Stimulated activated CD8-positive, alpha-beta memory T cell treated with anti-CD3 and anti-CD28 coated beads, Interleukin-2, amount 100 ng/mL, for 48 hours (primary cell): Measurements from ENCODE around the gene TERT.
"Not testable (repeated sequence)": the region's sequence is repeated elsewhere in the genome, so short reads cannot be mapped to it uniquely, and the experiment has no call there.

Experiments
- DNase-seq, 2 donors: peaks; one replicate each; pipeline ENCODE4 v3.0.0-alpha.2; 2020; ENCODE audit warnings: low read depth in 2 of 2

The TERT gene

DNA sequence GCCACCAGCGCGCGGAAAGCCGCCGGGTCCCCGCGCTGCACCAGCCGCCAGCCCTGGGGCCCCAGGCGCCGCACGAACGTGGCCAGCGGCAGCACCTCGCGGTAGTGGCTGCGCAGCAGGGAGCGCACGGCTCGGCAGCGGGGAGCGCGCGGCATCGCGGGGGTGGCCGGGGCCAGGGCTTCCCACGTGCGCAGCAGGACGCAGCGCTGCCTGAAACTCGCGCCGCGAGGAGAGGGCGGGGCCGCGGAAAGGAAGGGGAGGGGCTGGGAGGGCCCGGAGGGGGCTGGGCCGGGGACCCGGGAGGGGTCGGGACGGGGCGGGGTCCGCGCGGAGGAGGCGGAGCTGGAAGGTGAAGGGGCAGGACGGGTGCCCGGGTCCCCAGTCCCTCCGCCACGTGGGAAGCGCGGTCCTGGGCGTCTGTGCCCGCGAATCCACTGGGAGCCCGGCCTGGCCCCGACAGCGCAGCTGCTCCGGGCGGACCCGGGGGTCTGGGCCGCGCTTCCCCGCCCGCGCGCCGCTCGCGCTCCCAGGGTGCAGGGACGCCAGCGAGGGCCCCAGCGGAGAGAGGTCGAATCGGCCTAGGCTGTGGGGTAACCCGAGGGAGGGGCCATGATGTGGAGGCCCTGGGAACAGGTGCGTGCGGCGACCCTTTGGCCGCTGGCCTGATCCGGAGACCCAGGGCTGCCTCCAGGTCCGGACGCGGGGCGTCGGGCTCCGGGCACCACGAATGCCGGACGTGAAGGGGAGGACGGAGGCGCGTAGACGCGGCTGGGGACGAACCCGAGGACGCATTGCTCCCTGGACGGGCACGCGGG lies at the start of gene TERT:
TERT (minus strand) TSS at position 234 of the 815 bp plus-strand sequence; CDS start at position 155, 79 bp downstream.
- peak; percentile 60 to 74 for DNase-seq

DNA sequence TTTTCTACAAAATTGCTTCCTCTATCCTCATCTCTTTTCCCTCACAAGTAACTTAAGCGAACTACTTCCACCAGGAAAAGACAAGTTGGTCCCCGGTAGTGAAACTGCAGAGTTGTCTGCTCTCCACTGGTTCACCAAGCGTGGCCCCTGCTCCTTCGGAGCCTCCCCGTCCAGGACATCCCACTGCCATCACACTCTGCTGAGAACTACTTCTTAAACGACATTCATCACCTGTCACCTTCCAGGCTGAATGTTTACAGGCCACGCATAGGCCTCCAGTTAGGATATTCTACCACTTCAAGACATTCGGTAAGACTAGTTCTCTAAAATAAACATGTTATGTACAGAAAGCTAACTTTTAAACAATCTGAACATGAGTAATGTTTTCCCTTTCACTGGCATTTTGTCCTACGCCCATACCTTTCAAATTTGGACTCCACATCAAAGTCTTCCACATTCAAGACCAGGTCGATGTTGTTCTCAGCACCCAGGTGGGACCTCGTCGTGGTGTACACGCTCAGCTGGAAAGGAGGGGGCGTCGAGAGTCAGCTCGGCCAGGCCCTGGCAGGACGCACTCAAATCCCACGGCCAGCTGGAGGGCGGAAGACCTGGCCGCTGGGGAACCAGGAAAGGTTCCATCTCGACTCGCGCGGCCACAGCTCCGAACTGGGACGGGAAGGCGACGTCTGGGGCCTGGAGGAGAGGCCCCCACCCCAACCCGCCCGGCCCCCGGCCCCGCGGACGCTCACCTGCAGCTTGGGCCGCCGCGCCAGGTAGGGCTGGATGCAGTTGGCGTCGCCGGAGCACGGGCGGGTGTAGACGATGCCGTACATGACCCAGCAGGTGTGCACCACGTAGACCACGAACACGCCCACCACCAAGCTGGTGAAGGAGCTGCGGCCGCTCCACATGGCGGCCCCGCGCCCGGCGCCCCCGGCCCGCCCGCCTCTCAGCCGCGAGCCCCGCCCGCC lies 49.3 kb upstream of the TERT start:
- DNase-seq: peak in 1 of 2 donors; percentile 8

DNA sequence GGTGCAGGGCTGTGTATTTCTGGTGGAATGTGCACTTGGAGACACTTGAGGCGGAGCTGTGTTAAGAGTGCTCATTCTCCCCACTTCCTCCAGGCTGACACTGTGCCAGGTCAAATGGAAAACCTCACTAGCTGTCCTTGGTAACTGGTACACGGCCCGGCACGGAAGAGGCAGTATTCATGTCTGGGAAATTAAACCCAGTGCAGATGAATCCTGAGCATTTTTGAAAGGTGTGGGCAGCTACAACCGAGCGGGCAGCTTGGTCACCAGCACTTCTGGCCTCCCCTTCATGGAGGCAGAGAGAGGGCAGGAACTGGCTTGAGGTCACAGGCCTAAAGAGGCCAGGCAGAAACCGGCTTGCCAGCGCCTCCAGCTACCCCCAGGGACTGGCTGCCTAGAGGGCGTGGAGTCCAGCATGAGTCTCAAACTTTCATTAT lies 48.5 kb upstream of the TERT start:
- no peak for DNase-seq

DNA sequence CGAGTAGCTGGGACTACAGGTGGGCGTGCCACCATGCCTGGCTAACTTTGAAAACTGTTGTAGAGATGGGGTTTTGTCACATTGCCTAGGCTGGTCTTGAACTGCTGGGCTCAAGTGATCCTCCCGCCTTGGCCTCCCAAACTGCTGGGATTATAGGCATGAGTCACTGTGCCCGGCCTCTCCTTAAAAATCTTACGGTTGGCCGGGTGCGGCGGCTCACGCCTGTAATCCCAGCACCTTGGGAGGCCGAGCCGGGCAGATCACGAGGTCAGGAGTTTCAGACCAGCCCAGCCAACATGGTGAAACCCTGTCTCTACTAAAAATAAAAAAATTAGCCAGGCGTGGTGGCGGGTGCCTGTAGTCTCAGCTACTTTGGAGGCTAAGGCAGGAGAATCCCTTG lies 47.8 kb upstream of the TERT start:
- DNase-seq: not testable (repeated sequence)

DNA sequence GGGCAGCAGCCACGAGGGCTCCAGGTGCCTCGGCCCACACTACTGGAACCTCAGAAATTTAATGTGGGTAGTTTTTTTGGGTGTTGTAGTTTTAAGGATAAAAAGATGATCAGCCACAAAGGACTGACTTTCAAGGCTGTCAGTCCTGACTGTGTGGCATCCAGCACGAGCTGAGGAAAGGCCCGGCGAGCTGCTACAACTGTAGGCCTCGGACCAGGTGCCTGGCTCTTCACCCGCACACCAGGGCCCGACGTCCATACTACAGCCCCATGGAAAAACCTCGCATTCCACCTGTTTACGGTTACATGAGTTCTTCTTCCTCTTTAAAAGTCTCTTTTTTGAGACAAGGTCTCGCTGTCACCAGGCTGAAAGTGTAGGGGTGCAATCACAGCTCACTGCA lies 47.4 kb upstream of the TERT start:
- no peak for DNase-seq

DNA sequence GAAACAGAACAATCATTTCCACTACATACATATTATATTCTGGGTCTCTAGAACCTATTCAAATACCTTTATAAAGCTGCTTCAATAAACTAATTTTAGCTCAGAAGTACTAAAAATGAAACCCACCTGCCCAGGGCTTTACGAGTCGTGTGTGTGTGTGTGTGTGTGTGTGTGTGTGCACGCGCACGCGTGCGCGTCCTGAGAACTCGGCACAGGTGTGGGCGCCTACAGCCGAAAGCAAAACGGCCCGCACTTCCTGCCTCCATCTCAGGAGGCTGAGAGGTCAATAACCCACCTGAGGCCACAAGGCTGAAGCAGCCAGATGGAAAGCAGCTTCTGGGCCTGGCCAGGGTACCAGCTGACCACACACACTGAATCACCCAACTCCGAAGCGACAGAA lies 47.0 kb upstream of the TERT start:
- no peak for DNase-seq

DNA sequence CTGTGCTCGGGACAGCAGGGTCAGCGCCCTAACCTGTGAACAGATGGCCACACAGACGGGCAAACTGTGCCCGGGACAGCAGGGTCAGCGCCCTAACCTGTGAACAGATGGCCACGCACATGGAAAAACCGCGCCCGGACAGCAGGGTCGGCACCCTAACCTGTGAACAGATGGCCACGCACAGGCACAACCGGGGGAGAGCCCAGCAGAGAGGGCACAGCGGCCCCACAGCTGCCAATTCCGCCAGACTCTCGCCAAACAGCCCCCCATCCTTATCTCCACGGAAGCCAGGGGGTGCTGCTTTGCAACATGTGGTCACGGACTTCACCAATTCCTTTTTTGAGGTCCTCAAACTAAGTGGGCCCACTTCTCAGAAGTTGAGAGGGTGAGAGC lies 44.9 kb upstream of the TERT start:
- not testable (repeated sequence) for DNase-seq

DNA sequence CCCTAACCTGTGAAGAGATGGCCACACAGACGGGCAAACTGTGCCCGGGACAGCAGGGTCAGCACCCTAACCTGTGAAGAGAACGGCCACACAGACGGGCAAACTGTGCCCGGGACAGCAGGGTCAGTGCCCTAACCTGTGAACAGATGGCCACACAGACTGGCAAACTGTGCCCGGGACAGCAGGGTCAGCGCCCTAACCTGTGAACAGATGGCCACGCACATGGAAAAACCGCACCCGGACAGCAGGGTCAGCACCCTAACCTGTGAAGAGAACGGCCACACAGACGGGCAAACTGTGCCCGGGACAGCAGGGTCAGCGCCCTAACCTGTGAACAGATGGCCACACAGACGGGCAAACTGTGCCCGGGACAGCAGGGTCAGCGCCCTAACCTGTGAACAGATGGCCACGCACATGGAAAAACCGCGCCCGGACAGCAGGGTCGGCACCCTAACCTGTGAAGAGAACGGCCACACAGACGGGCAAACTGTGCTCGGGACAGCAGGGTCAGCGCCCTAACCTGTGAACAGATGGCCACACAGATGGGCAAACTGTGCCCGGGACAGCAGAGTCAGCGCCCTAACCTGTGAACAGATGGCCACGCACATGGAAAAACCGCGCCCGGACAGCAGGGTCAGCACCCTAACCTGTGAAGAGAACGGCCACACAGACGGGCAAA lies 44.4 kb upstream of the TERT start:
- DNase-seq: not testable (repeated sequence)

DNA sequence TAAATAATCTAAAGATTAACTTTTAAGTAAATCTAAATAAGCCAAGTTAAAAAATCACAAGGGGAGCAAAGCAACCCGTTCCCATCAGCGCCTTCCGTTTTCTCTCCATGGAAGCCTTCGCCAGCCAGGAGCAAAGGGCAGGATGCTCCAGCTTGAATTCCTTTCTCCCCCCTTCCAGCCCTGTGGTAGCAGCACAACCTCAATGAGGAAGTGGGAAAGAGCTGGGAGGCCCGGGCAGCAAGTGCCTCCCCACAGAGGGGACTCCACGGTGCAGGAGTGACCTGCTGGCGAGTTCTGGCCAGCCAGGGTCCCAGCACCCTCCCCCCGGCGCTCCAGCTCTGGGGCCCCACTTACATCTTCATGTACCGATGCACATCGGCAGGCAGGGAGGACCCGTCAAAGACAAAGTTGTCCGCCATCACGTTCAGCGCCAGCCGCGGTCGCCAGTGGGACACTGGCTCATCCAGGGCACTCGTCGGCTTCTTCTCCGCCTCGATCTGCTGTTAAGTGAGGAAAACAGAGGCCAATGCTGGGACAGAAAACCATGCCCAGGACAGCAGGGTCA lies 43.7 kb upstream of the TERT start:
- DNase-seq: no peak

DNA sequence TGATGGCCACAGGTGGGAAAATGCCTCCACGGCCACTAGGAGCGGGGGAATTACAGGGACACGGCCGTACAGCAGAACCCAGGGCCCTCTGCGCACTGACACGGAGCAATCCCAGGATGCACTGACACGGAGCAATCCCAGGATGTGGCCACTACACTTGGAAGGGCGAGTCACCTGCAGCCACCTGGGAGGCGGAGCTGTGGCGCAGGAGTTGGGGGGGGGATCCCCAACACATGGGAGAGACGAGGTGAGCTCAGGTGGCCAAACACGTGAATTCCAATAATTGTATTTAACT lies 43.3 kb upstream of the TERT start:
- no peak for DNase-seq

DNA sequence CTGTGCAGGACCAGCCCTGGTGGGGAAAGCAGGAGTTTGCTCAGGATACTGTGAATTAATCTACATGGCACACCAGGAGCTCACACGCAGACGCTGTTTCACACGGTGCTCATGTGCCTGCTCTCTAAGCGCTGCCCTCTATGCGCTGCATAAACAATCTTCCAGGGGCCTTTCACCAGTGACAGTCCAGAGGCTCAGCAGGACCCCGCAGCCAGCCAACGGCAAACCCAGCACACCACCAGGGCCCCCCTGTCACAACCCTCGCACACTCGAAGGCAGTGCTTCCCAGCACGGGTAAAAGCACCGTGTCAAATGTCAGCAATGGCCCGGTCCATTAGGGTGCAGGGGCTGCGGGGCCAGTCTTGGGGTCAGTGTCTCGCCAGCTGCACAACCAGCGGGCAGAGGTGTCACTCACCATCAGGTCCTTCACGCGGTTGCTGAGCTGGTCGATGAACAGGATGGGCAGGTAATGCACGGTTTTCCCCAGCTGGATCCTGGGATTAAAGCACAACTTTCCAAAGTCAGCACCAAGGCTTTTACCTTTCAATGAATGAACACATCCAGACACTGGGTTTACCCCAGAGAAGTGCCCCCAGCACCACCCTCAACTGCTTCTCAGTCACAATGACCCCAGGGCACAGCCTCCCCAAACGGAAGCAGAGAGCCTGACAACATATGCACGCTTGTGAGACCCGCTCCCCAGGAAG lies 42.8 kb upstream of the TERT start:
- DNase-seq: no peak

DNA sequence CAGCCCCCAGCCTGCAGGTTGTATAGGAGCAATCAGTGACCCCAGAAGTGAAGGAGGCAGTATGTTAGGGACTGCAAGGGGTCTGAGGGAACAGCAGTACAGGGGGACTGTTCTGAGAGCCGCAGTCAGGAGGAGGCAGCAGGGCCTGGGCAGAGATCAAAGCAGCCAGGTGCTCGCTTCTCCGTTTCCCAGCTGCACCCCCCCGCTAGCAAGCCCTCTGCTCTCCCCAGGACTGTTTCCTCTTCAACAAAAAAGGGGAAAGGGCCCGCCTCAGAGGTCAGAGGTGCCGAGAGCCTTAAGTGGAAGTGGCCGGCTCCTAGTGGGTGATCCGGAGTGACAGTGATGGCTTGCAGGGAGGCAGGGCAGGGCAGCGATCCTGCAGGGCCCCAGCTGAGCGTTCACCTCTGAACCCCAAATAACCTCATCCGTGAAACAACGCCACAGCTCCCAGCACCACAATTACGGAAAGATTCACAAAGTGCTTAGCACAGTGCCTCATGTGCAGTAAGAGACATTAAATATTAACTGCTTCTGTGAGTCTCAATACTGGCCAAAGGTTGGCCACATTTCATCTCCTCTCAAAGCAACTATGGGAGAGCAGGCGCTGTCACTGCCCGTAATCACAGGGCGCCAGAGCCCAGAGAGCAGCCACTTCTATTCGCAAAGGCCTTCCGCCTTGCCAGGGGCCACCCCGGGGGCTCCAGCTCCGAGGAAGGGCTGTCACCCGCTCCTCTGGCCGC lies 42.1 kb upstream of the TERT start:
- no peak for DNase-seq

DNA sequence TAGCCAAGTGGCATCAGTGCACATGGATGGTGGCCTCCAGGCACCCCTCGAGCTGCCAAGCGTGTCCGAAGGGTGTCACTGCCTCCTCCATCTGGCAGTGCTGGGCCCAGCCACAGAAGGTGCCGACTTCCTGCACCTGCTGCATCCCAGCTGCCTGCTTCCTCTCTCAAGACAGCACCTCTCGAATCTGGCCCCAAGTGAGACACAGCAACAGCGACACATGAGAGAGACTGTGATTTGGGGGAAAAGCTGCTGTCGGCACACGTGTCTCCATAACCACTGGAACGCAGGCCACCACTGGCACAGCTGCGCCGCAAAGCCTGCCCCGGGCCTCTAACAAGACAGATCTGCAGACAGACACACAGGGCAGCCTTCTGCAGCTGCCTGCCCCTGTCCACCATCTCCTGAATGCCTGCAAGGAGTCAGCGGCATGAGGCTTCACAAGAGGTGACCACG lies 41.3 kb upstream of the TERT start:
- no peak for DNase-seq

DNA sequence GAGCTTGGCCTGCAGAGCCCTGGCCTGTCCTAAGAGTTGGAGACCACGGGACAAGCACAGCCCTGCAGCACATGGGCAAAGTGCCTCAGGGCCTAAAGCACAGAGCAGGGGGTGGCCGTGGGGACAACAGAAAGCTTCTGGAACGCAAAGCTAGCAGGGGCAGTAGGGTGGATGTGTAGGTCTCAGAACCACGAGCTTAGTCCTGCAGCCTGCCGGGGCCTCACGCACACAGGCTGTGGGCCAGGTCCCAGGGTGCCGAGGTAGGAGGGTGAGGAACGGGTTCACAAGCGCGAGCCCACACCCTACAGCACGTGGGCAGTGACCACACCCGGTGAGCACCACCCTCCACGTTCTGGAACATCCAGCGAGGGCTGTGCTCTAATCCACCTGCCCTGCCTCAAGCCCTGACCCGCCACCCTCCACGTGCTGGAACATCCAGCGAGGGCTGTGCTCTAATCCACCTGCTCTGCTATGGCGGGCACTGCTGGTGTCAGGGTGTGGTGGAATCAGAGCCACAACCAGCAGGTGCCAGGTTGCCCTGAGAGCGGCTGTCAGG lies 40.8 kb upstream of the TERT start:
- no peak for DNase-seq

DNA sequence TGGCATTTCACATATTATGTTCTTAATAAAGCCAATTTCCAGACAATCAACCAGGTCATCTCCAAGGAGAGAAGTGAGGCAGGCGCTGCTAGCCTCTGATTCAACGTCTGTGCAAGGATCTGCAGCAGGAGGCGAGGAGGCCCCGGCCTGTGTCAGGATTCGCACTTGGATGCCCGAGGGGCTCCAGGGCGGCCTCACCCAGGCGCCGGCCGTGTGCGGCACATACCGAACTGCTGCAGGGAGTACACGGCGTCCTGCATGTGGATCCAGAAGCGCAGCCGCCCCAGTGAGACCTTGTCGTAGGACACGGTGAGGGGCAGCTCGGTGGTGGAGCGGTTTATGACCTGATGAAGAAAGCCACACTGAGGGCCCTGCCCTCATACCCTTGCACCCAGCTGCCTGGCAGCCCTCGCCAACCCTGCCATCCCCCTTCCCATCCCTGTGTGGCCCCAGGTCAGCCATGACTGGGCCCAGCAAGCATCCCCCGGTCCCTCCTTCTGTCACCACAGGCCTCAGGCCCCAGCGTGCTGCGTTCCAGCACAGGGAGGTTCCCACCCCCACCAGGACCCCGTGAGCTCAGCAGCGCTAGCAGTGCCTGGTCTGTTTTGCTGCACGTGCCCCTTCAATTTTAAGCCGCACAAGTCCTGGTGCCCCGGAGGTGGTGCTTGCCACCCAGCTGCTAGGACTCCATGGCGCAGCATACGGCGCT lies 40.1 kb upstream of the TERT start:
- no peak for DNase-seq

DNA sequence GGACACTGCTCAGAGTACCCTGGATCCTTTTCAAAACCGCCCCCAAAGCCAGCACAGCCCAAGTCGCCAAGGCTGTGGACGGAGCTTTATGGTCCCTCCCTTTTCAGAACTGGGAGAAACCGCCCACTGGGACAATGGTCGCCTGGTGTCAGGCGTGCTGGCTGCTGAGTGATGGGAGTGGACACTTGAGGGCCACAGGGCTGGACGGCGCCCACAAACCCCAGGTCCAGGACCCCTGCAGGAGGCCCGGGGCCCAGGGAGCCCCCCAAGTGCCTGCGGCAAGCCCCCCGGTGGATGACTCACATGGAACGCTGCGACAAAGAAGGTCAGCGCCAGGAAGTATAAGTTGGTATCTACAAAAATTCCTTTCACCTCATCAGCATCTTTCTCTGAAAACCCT lies 39.1 kb upstream of the TERT start:
- no peak for DNase-seq

DNA sequence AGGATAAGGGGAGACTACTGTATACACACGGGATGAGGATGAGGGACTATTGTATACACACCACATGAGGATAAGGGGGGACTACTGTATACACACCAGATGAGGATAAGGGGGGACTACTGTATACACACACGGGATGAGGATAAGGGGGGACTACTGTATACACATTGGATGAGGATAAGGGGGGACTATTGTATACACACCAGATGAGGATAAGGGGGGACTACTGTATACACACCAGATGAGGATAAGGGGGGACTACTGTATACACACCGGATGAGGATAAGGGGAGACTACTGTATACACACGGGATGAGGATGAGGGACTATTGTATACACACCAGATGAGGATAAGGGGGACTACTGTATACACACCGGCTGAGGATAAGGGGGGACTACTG lies 38.4 kb upstream of the TERT start:
- DNase-seq: not testable (repeated sequence)

DNA sequence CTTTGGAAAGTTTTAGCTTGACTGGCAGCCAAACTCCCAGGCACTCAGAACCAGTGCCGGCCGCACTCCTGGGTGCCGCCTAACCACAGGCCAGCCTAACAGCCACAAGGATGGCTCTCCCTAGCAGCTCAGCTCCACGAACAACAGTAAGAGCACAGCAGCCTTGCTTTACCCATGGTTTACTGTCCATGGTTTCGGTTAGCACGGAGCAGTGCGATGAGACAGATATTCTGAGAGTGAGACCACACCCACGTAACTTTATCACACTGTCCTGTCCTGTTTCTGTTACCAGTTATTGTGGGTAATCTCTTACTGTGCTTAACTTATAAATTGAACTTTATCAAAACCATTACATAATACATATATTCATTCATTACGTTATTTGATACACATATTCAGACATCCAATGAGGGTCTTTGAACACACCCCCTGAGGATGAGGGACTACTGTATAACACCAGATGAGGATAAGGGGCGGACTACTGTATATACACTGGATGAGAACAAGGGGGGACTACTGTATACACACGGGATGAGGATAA lies 37.7 kb upstream of the TERT start:
- no peak for DNase-seq

DNA sequence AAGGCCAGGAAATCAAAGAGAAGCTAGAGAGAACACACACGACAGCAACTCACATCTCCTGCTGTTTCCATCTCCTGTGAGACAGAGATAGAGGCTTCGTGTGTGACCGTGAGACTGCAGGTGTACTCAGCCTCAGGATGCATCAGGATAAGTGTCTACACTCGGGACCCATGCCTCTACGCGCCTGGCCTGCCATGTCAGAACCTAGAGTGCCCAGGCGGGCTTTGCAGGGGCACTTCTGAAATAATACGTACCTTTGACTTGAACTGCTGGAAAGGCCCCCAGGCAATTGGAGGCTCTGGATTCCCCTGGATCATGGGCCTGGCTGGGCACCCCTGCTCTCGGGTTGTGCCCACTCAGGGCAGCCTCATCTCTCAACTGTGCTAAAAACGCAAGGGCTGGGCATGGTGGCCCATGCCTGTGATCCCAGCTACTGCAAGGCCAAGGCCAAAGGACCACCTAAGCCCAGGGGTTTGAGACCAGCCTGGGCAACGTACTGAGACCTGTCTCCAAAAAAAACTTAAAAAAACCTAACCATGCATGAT lies 37.1 kb upstream of the TERT start:
- DNase-seq: no peak
